Gastroesophageal sphincter (tissue), 4 donors: ENCODE data around the gene ABHD8. TPM values are rescaled to one million over a fixed set of nuclear protein-coding genes. Genes with fewer than 3 reads are reported as not detected.

Experiments
- ATAC-seq: fragments of 150-250 bp; one replicate; pipeline ENCODE4 v1.9.1; 2016; ENCODE audit warnings: mild to moderate bottlenecking, moderate library complexity
- H3K27ac ChIP-seq, 4 donors: fragments of 200-600 bp; sonication (generic) in 3 of 4; 1 replicate in 3 of 4; 2 replicates in 1 of 4; pipeline ENCODE4 v1.5.1; 2016 to 2019
- H3K27me3 ChIP-seq: fragments of 200-600 bp; sonication (generic); one replicate; pipeline ENCODE4 v1.5.1; 2019
- H3K36me3 ChIP-seq, 2 donors: fragments of 200-600 bp; sonication (generic); one replicate each; pipeline ENCODE4 v1.5.1; 2019; ENCODE audit warnings: control low read depth in 1 of 2
- H3K4me1 ChIP-seq, 3 donors: fragments of 200-600 bp; sonication (generic); 1 replicate in 2 of 3; 2 replicates in 1 of 3; pipeline ENCODE4 v1.5.1; 2016 to 2019; ENCODE audit warnings: control low read depth in 2 of 3
- H3K4me3 ChIP-seq, 2 donors: fragments of 200-600 bp; sonication (generic); one replicate each; pipeline ENCODE4 v1.5.1; 2019; ENCODE audit warnings: mild to moderate bottlenecking in 1 of 2, moderate library complexity in 1 of 2
- H3K9me3 ChIP-seq, 3 donors: fragments of 200-600 bp; sonication (generic); one replicate each; pipeline ENCODE4 v1.5.1; 2017 to 2019; ENCODE audit warnings: control low read depth in 2 of 3
- EP300 ChIP-seq: sonication (generic); formaldehyde crosslinking; IDR thresholded peaks from one replicate; pipeline ENCODE4 v1.6.1; 2017; ENCODE audit warnings: antibody characterized with exemption, mild to moderate bottlenecking
- POLR2A ChIP-seq, 2 donors: fragments of 450-650 bp; IDR thresholded peaks; one replicate each; pipeline ENCODE4 v1.6.1; 2017; ENCODE audit warnings: antibody characterized with exemption in 2 of 2, mild to moderate bottlenecking in 2 of 2, moderate library complexity in 1 of 2
- POLR2AphosphoS5 ChIP-seq: sonication (generic); formaldehyde crosslinking; IDR thresholded peaks from one replicate; pipeline ENCODE4 v1.6.1; 2017; ENCODE audit warnings: antibody characterized with exemption
- WGBS, 2 donors: methylation state at CpG; one replicate each; pipeline ENCODE4 v1.1.5; 2018; ENCODE audit warnings: low coverage in 1 of 2; 5-methylcytosine and 5-hydroxymethylcytosine counted together
- total RNA-seq, 4 donors: library from RNA; depleted of rRNA; stranded (reverse); fragments of >200 nt; gene quantifications; one replicate each; pipeline ENCODE4 v1.1.0, GENCODE V29; 2016
- TF ChIP-seq, protein P1 (sequence below), 4 experiments: fragments of 200-600 bp in 2 of 4; fragments of 450-650 bp in 2 of 4; sonication (generic) in 1 of 4; IDR thresholded peaks; one replicate each; pipeline ENCODE4 v1.5.1; 2017 to 2019; ENCODE audit warnings: antibody characterized with exemption in 4 of 4, mild to moderate bottlenecking in 2 of 4, moderate library complexity in 2 of 4

The ABHD8 gene
- total RNA-seq, 4 donors from 2014 or later, result 13.2 to 34.4 (median 24.3) TPM

DNA sequence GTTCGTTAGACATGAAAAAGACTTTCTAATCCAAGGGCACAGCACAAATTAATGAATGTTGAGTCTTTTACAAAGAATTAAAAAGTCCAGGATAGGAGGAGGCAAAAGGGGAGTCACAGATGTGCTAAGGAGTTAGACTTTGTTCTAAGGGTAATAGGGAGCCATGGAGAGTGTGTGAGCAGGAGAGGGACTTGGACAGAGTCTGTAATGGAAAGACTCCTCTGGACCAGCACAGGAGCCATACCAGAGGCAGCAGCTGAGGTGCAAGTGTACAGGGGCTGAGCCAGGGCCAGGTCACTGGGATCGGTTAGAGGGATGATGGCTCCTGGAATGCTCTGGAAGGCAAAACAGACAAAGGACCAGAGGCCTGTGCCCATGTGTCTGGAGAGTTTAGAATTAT, 44.7 kb upstream of the ABHD8 start:
- peaks cover 45% of the 10 kb centered on the region for H3K27me3 ChIP-seq
- H3K4me3 ChIP-seq, result no peak overlapping the region
- TF ChIP-seq EP300 (no peak), POLR2AphosphoS5 (no peak), POLR2A (IDR thresholded peaks at IDR 0.05) (no peak)
- TF ChIP-seq, protein P1, sequence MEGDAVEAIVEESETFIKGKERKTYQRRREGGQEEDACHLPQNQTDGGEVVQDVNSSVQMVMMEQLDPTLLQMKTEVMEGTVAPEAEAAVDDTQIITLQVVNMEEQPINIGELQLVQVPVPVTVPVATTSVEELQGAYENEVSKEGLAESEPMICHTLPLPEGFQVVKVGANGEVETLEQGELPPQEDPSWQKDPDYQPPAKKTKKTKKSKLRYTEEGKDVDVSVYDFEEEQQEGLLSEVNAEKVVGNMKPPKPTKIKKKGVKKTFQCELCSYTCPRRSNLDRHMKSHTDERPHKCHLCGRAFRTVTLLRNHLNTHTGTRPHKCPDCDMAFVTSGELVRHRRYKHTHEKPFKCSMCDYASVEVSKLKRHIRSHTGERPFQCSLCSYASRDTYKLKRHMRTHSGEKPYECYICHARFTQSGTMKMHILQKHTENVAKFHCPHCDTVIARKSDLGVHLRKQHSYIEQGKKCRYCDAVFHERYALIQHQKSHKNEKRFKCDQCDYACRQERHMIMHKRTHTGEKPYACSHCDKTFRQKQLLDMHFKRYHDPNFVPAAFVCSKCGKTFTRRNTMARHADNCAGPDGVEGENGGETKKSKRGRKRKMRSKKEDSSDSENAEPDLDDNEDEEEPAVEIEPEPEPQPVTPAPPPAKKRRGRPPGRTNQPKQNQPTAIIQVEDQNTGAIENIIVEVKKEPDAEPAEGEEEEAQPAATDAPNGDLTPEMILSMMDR (IDR thresholded peaks at IDR 0.05), result no peak
- H3K4me1 ChIP-seq, result peaks cover 0 to 36% (median 0%) of the 10 kb centered on the region in 3 donors
- H3K27ac ChIP-seq, result peak overlapping the region in 3 of 4 donors; percentile 55 to 64 (median 55)
- 48 to 70% methylated on average over 2 of the region's 2 CpGs for WGBS, 2 donors
- no peaks in the 10 kb centered on the region for H3K36me3 ChIP-seq
- no peak for ATAC-seq
- no peaks in the 10 kb centered on the region for H3K9me3 ChIP-seq

DNA sequence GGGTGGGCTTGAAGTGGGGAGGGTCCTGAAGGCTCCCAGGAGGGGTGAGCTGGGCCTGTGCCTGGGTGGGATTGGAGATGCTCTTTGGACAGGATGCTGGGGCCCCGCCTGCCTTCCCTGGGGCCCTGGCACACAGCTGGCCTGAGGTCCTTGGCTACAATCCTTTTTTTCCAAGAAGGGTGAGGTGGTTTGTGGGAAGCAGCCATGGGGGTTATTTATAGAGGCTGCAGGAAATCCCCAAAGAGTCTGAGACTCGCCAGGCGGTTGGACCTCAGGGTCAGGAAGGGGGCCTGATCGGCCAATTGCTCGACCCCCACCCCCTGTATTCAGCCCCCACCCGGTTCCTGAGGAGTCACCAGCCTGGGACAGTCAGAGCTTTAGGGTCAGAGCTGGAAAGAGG, 44.1 kb upstream of the ABHD8 start:
- H3K36me3 ChIP-seq, result peaks cover 0 to 2% of the 10 kb centered on the region in 2 donors
- no peak overlapping the region for H3K4me3 ChIP-seq
- peaks cover 40% of the 10 kb centered on the region for H3K27me3 ChIP-seq
- TF ChIP-seq, protein P1 (IDR thresholded peaks at IDR 0.05), result no peak
- no peak for TF ChIP-seq EP300
- no peak for TF ChIP-seq POLR2A (IDR thresholded peaks at IDR 0.05)
- TF ChIP-seq POLR2AphosphoS5, result no peak
- no peaks in the 10 kb centered on the region for H3K9me3 ChIP-seq
- H3K4me1 ChIP-seq, result peaks cover 0 to 36% (median 0%) of the 10 kb centered on the region in 3 donors
- 0% methylated on average over 5 of the region's 6 CpGs; no CpG with 5 or more reads in 1 of the 2 donors for WGBS, 2 donors
- ATAC-seq, result peak; percentile 21
- H3K27ac ChIP-seq, result peak overlapping the region in 3 of 4 donors; percentile 55 to 64 (median 55)

DNA sequence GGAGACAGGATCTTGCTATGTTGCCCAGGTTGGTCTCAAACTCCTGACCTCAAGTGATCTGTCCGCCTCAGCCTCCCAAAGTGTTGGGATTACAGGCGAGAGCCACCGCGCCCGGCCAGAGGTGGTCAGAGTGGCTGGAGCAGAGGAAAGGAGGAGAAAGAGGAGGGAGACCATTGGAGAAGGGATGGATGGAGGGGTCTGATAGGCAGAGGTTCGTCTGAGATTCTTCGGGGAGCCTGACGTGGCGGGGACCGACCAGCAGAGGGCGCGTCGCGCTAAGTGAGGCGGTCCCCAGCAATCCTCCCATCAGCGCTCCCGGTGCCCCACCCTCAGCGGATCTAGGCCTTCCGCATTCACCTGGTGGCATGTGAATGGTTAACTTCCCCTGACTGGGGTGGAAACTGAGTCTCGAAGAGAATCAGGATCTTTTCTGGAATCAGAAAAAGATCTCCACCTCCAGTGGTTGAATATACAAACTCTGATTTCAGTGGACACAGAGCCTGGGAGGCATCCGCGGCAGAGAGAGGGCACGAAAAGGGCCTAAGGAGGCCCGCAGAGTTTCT, 43.0 kb upstream of the ABHD8 start:
- TF ChIP-seq EP300, result no peak
- TF ChIP-seq POLR2AphosphoS5, result no peak
- TF ChIP-seq, protein P1 (IDR thresholded peaks at IDR 0.05), result peak in 3 of 4 experiments; percentile 90 to 97 (median 94)
- no peak for TF ChIP-seq POLR2A (IDR thresholded peaks at IDR 0.05)

DNA sequence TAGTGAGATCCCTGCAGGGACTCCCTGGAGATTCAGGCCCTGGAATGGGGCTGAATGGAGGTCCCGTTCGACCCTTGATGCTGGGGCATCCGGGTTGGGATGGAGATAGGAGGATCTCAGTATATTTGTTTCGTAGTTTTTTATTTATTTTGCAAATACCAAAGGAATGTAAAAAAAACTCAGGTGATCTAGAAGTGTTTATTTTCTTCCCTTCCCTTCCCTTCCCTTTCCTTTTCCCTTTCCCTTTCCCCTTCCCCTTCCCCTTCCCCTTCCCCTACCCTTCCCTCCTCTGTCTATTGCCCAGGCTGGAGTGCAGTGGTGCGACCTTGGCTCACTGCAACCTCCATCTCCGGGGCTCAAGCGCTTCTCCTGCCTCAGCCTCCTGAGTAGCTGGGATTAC, 38.6 kb upstream of the ABHD8 start:
- H3K27ac ChIP-seq, result no peak overlapping the region
- H3K36me3 ChIP-seq, result peaks cover 0 to 34% of the 10 kb centered on the region in 2 donors
- TF ChIP-seq POLR2A (IDR thresholded peaks at IDR 0.05), result no peak
- TF ChIP-seq, protein P1 (IDR thresholded peaks at IDR 0.05), result no peak
- H3K27me3 ChIP-seq, result no peaks in the 10 kb centered on the region
- 82 to 89% methylated on average over 5 of the region's 7 CpGs for WGBS, 2 donors
- peaks cover 0 to 27% (median 10%) of the 10 kb centered on the region in 3 donors for H3K4me1 ChIP-seq
- no peak for ATAC-seq
- no peak overlapping the region for H3K4me3 ChIP-seq
- no peaks in the 10 kb centered on the region for H3K9me3 ChIP-seq

More for the DNA sequence above, 43.0 kb upstream of the ABHD8 start:
- WGBS, 2 donors, result 7% methylated on average over 17 of the region's 24 CpGs; no CpG with 5 or more reads in 1 of the 2 donors
- Histone ChIP-seq H3K4me3 (no peak overlapping the region), H3K4me1 (peaks cover 0 to 36% (median 0%) of the 10 kb centered on the region in 3 donors), H3K36me3 (peaks cover 0 to 14% of the 10 kb centered on the region in 2 donors), H3K9me3 (no peaks in the 10 kb centered on the region), H3K27ac (peak overlapping the region in 3 of 4 donors; percentile 28 to 64 (median 55)), H3K27me3 (peaks cover 28% of the 10 kb centered on the region)
- ATAC-seq, result peak; percentile 78

DNA sequence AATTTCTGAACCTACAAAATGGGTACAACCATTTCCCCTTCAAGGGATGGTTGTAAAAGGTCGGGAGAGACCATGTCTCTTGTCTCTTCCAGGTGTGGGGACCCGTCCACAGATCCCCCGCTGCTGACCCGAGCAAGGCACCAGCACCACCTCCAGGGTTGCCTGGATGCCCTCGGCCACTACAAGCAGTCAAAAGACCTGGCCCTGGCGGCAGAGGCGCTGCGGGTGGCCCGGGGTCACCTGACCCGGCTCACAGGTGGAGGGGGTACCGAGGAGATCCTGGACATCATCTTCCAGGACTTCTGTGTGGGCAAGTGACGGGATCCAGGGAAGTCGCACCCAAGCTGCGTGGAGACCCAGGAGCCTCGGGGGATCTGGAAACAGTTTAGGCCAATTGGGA, 38.2 kb upstream of the ABHD8 start:
- no peak overlapping the region for H3K27ac ChIP-seq
- ATAC-seq, result no peak
- H3K4me1 ChIP-seq, result peaks cover 0 to 24% (median 10%) of the 10 kb centered on the region in 3 donors
- TF ChIP-seq, protein P1 (IDR thresholded peaks at IDR 0.05), result no peak
- TF ChIP-seq EP300 (no peak), POLR2AphosphoS5 (no peak), POLR2A (IDR thresholded peaks at IDR 0.05) (no peak)
- H3K27me3 ChIP-seq, result no peaks in the 10 kb centered on the region
- 57% methylated on average over 1 of the region's 15 CpGs; no CpG with 5 or more reads in 1 of the 2 donors for WGBS, 2 donors
- H3K36me3 ChIP-seq, result peaks cover 0 to 34% of the 10 kb centered on the region in 2 donors
- no peak overlapping the region for H3K4me3 ChIP-seq
- no peaks in the 10 kb centered on the region for H3K9me3 ChIP-seq
